Smooth muscle cell (in vitro differentiated cells): ENCODE results near the gene EDNRB. TPM values are rescaled to one million over a fixed set of nuclear protein-coding genes. Genes with fewer than 3 reads are reported as not detected.

Source experiments
- DNase-seq: peaks from one replicate; lab custom pipeline; 2025; ENCODE audit not compliant: unreplicated experiment; lab: John Stamatoyannopoulos, UW
- H2AFZ ChIP-seq: fragments of 200-600 bp; sonication (generic); 2 replicates; pipeline ENCODE4 v1.6.0; 2016; ENCODE audit warnings: antibody characterized with exemption, low read depth, mild to moderate bottlenecking
- H3F3A ChIP-seq: fragments of 200-600 bp; sonication (generic); 2 replicates; pipeline ENCODE4 v1.6.0; 2017; ENCODE audit warnings: antibody characterized with exemption, low read depth
- H3K27ac ChIP-seq: fragments of 200-600 bp; sonication (generic); 2 replicates; pipeline ENCODE4 v1.5.1; 2016; ENCODE audit warnings: low read depth, mild to moderate bottlenecking
- H3K27me3 ChIP-seq: fragments of 200-600 bp; sonication (generic); 2 replicates; pipeline ENCODE4 v1.6.1; 2016; ENCODE audit warnings: low read depth, mild to moderate bottlenecking
- H3K36me3 ChIP-seq: fragments of 200-600 bp; sonication (generic); 2 replicates; pipeline ENCODE4 v1.5.1; 2016; ENCODE audit warnings: low read depth
- H3K4me1 ChIP-seq: fragments of 200-600 bp; sonication (generic); 2 replicates; pipeline ENCODE4 v1.5.1; 2016; ENCODE audit warnings: low read depth
- H3K4me2 ChIP-seq: fragments of 200-600 bp; sonication (generic); 2 replicates; pipeline ENCODE4 v1.6.0; 2016; ENCODE audit warnings: mild to moderate bottlenecking
- H3K4me3 ChIP-seq: fragments of 200-600 bp; sonication (generic); 2 replicates; pipeline ENCODE4 v1.5.1; 2016; ENCODE audit warnings: mild to moderate bottlenecking
- H3K79me2 ChIP-seq: fragments of 200-600 bp; sonication (generic); 2 replicates; pipeline ENCODE4 v1.6.0; 2016; ENCODE audit warnings: low read depth, mild to moderate bottlenecking
- H3K9ac ChIP-seq: fragments of 200-600 bp; sonication (generic); 2 replicates; pipeline ENCODE4 v1.6.0; 2016; ENCODE audit warnings: low read depth
- H3K9me3 ChIP-seq: fragments of 200-600 bp; sonication (generic); replicated peaks from 2 replicates; pipeline ENCODE4 v1.5.1; 2016; ENCODE audit warnings: low read depth
- H4K20me1 ChIP-seq: fragments of 200-600 bp; sonication (generic); 2 replicates; pipeline ENCODE4 v1.6.0; 2016; ENCODE audit warnings: low read depth
- WGBS: methylation state at CpG from one replicate; pipeline ENCODE4 v1.1.7; 2016; ENCODE audit warnings: low lambda C conversion rate; 5-methylcytosine and 5-hydroxymethylcytosine counted together
- polyA plus RNA-seq: library from polyadenylated mRNA; unstranded; fragments of >200 nt; fragmentation: Nextera tagmentation; extraction: Ambion mirVana; gene quantifications from 2 replicates; pipeline ENCODE4 v1.2.1, GENCODE V29; 2016
- total RNA-seq: library from RNA; depleted of rRNA; stranded (reverse); fragments of >200 nt; gene quantifications from 2 replicates; pipeline ENCODE4 v1.2.3, GENCODE V29; 2014
- TF ChIP-seq, protein P1 (sequence below): fragments of 200-600 bp; sonication (generic); IDR thresholded peaks from 2 replicates; pipeline ENCODE4 v1.5.1; 2017; ENCODE audit warnings: borderline replicate concordance, mild to moderate bottlenecking, antibody characterized with exemption; ENCODE audit not compliant: insufficient read depth, poor library complexity, severe bottlenecking

Gene EDNRB
- total and polyA plus RNA-seq, 2 experiments from 2014 or later, result 1.1 to 2.9 TPM

GRCh38 chr13:77916488-77916887 lies 2.1 kb downstream of the EDNRB start:
- Histone ChIP-seq H3K9me3 (no peaks in the 10 kb centered on the region), H3K27me3 (no peaks in the 10 kb centered on the region), H3K4me2 (no peak overlapping the region), H3K79me2 (no peaks in the 10 kb centered on the region), H3K4me3 (peak overlapping the region; percentile 6), H4K20me1 (no peaks in the 10 kb centered on the region), H3K27ac (no peak overlapping the region), H2AFZ (no peak overlapping the region), H3F3A (no peaks in the 10 kb centered on the region), H3K36me3 (no peaks in the 10 kb centered on the region), H3K9ac (no peak overlapping the region), H3K4me1 (no peaks in the 10 kb centered on the region)
- WGBS, result 78% methylated on average over 4 of the region's 4 CpGs
- TF ChIP-seq, protein P1, sequence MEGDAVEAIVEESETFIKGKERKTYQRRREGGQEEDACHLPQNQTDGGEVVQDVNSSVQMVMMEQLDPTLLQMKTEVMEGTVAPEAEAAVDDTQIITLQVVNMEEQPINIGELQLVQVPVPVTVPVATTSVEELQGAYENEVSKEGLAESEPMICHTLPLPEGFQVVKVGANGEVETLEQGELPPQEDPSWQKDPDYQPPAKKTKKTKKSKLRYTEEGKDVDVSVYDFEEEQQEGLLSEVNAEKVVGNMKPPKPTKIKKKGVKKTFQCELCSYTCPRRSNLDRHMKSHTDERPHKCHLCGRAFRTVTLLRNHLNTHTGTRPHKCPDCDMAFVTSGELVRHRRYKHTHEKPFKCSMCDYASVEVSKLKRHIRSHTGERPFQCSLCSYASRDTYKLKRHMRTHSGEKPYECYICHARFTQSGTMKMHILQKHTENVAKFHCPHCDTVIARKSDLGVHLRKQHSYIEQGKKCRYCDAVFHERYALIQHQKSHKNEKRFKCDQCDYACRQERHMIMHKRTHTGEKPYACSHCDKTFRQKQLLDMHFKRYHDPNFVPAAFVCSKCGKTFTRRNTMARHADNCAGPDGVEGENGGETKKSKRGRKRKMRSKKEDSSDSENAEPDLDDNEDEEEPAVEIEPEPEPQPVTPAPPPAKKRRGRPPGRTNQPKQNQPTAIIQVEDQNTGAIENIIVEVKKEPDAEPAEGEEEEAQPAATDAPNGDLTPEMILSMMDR, result no peak
- DNase-seq, result no peak

GRCh38 chr13:77915686-77916085 lies 2.9 kb downstream of the EDNRB start:
- H3K27ac ChIP-seq, result no peak overlapping the region
- H3K9me3 ChIP-seq, result no peaks in the 10 kb centered on the region
- DNase-seq, result no peak
- WGBS, result 91% methylated on average over 1 of the region's 1 CpG
- H2AFZ ChIP-seq, result no peak overlapping the region
- H3K4me2 ChIP-seq, result no peak overlapping the region
- no peaks in the 10 kb centered on the region for H4K20me1 ChIP-seq
- no peaks in the 10 kb centered on the region for H3K36me3 ChIP-seq
- no peaks in the 10 kb centered on the region for H3K27me3 ChIP-seq
- TF ChIP-seq, protein P1, result no peak
- H3K4me3 ChIP-seq, result no peak overlapping the region
- no peak overlapping the region for H3K9ac ChIP-seq
- H3K79me2 ChIP-seq, result no peaks in the 10 kb centered on the region
- H3K4me1 ChIP-seq, result no peaks in the 10 kb centered on the region
- H3F3A ChIP-seq, result no peaks in the 10 kb centered on the region

- Histone ChIP-seq H3K9me3 (no peaks in the 10 kb centered on the region), H3K4me3 (no peak overlapping the region), H3K4me1 (no peaks in the 10 kb centered on the region), H3K27ac (no peak overlapping the region), H3K79me2 (no peaks in the 10 kb centered on the region), H3K9ac (no peak overlapping the region), H4K20me1 (no peaks in the 10 kb centered on the region), H3K36me3 (no peaks in the 10 kb centered on the region), H3K27me3 (no peaks in the 10 kb centered on the region), H2AFZ (no peak overlapping the region), H3F3A (no peaks in the 10 kb centered on the region), H3K4me2 (no peak overlapping the region)
- no peak for DNase-seq
- TF ChIP-seq, protein P1, result no peak
- WGBS, result 88% methylated on average over 3 of the region's 3 CpGs
Observed at GRCh38 chr13:77913003-77913402, 5.6 kb downstream of the EDNRB start.

GRCh38 chr13:77911751-77912150 lies 6.9 kb downstream of the EDNRB start:
- TF ChIP-seq, protein P1, result no peak
- Histone ChIP-seq H3K79me2 (no peaks in the 10 kb centered on the region), H3F3A (no peaks in the 10 kb centered on the region), H3K36me3 (no peaks in the 10 kb centered on the region), H2AFZ (peak overlapping the region; percentile 89), H4K20me1 (no peaks in the 10 kb centered on the region), H3K4me2 (no peak overlapping the region), H3K27me3 (no peaks in the 10 kb centered on the region), H3K9me3 (no peaks in the 10 kb centered on the region), H3K4me1 (no peaks in the 10 kb centered on the region), H3K4me3 (no peak overlapping the region), H3K27ac (no peak overlapping the region), H3K9ac (no peak overlapping the region)
- 96% methylated on average over 1 of the region's 1 CpG for WGBS
- no peak for DNase-seq
